ENCODE data around the gene RGS8. TPM values are rescaled to one million over a fixed set of nuclear protein-coding genes. Genes with fewer than 3 reads are reported as not detected.

The RGS8 gene
- polyA plus RNA-seq, 1 experiment = not detected

DNA sequence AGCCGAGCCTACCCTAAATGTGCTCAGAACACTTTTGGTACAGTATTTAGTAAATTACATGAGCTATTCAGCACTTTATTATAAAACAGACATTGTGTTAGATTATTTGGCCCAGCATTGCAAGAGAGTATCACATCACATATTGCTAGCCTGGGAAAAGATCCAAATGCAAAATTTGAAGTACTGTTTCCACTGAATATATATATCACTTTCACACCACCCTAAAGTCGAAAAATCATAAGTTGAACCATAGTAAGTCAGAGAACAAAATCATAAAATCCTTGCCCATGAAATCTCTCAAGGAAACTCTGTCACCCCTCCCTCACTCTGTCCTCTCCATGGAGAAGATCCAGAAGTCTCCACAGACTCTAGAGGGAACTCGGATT, 33.1 kb downstream of the RGS8 start:
- ChIA-PET CTCF (no interaction called here), POLR2A (no interaction called here)
- DNase-seq (ENCODE audit: low read depth, low spot score) = no peak
- Histone ChIP-seq H3K4me3 (ENCODE audit: low read depth, low read length) (no peak overlapping the region), H3K27ac (ENCODE audit: low read depth, low read length) (no peak overlapping the region), H3K9me3 (ENCODE audit: control insufficient read depth, insufficient read depth, low read length) (no peaks in the 10 kb centered on the region), H3K27me3 (ENCODE audit: control insufficient read depth, insufficient read depth, low read length) (no peaks in the 10 kb centered on the region)
- TF ChIP-seq CTCF (IDR thresholded peaks at IDR 0.05; ENCODE audit: low read depth, low read length) = no peak

GRCh38 chr1:182650678-182651338, 33.6 kb downstream of the RGS8 start:
- no peak for DNase-seq (ENCODE audit: low read depth, low spot score)
- no peak for TF ChIP-seq CTCF (IDR thresholded peaks at IDR 0.05; ENCODE audit: low read depth, low read length)
- no peaks in the 10 kb centered on the region for H3K9me3 ChIP-seq (ENCODE audit: control insufficient read depth, insufficient read depth, low read length)
- H3K27ac ChIP-seq (ENCODE audit: low read depth, low read length) = no peak overlapping the region
- H3K27me3 ChIP-seq (ENCODE audit: control insufficient read depth, insufficient read depth, low read length) = no peaks in the 10 kb centered on the region
- ChIA-PET CTCF (interaction anchor here (0.9 kb wide), 1 partner anchor 56 kb away, joined by 3 read pairs; no protein-coding TSS in a partner anchor), POLR2A (no interaction called here)
- no peak overlapping the region for H3K4me3 ChIP-seq (ENCODE audit: low read depth, low read length)

DNA sequence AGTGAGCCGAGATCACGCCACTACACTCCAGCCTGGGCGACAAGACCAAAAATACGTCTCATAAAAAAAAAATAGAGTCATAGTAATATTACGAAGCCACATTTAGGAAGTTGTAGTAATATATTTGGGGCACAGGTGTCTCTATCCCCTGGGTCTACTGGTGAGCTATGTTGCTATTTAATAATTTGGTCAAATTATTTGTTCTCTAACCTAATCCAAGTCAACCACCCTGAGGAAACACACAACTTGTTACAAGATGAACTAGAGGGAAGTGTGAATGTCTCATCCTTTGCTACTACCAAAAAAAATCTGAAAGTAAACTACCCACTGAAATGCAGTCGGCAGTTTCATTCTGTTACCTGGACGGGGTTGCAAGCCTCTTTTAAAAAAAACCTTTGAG, 35.3 kb downstream of the RGS8 start:
- no peak overlapping the region for H3K4me3 ChIP-seq (ENCODE audit: low read depth, low read length)
- TF ChIP-seq CTCF (IDR thresholded peaks at IDR 0.05; ENCODE audit: low read depth, low read length) = no peak
- ChIA-PET CTCF (no interaction called here), POLR2A (no interaction called here)
- H3K27me3 ChIP-seq (ENCODE audit: control insufficient read depth, insufficient read depth, low read length) = no peaks in the 10 kb centered on the region
- no peak for DNase-seq (ENCODE audit: low read depth, low spot score)
- H3K27ac ChIP-seq (ENCODE audit: low read depth, low read length) = no peak overlapping the region
- no peaks in the 10 kb centered on the region for H3K9me3 ChIP-seq (ENCODE audit: control insufficient read depth, insufficient read depth, low read length)

- TF ChIP-seq CTCF (IDR thresholded peaks at IDR 0.05; ENCODE audit: low read depth, low read length) = no peak
- DNase-seq (ENCODE audit: low read depth, low spot score) = no peak
- POLR2A ChIA-PET = no interaction called here
Measured at GRCh38 chr1:182646739-182647138, 37.6 kb downstream of the RGS8 start.

DNA sequence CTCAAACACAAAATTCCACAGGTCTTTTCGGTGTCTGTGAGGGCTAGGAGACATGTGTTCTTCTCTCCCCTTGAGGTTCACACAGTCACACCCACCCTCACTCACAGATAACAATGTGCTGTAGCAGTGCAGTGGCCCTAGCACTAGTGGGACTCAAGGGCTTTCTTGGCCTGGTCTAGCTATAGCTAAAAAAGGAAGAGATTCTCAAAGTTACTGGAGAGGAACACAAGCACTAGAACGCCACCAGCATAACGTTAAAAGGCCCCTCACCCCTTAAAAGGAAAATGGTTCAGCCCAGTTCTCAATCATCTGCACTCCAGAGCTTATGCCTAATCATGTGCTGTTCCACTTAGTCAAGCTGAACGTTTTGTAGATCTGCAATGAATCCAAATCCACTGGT, 39.5 kb downstream of the RGS8 start:
- ChIA-PET CTCF (interaction anchor here (1.2 kb wide), 1 partner anchor 45 kb away, joined by 3 read pairs; no protein-coding TSS in a partner anchor), POLR2A (no interaction called here)
- TF ChIP-seq CTCF (IDR thresholded peaks at IDR 0.05; ENCODE audit: low read depth, low read length) = no peak
- Histone ChIP-seq H3K9me3 (ENCODE audit: control insufficient read depth, insufficient read depth, low read length) (no peaks in the 10 kb centered on the region), H3K27me3 (ENCODE audit: control insufficient read depth, insufficient read depth, low read length) (no peaks in the 10 kb centered on the region), H3K27ac (ENCODE audit: low read depth, low read length) (no peak overlapping the region), H3K4me3 (ENCODE audit: low read depth, low read length) (no peak overlapping the region)
- DNase-seq (ENCODE audit: low read depth, low spot score) = no peak

More at GRCh38 chr1:182646739-182647138, 37.6 kb downstream of the RGS8 start:
- CTCF ChIA-PET = no interaction called here
- no peak overlapping the region for H3K4me3 ChIP-seq (ENCODE audit: low read depth, low read length)
- H3K27ac ChIP-seq (ENCODE audit: low read depth, low read length) = no peak overlapping the region
- H3K9me3 ChIP-seq (ENCODE audit: control insufficient read depth, insufficient read depth, low read length) = no peaks in the 10 kb centered on the region
- H3K27me3 ChIP-seq (ENCODE audit: control insufficient read depth, insufficient read depth, low read length) = no peaks in the 10 kb centered on the region
